H1 (cell line): ENCODE results near the gene FAM241A. TPM values are rescaled to one million over a fixed set of nuclear protein-coding genes. Genes with fewer than 3 reads are reported as not detected.

Experiments
- CTCF ChIA-PET: fragments of 300-600 bp; sonication (Branson Sonifier 250); formaldehyde crosslinking; loops from one replicate; lab custom pipeline; 2021; ENCODE audit not compliant: partially characterized antibody; lab: Charles Lee
- POLR2A ChIA-PET: fragments of 300-600 bp; sonication (Branson Sonifier 250); formaldehyde crosslinking; loops from one replicate; lab custom pipeline; 2021; ENCODE audit warnings: inconsistent platforms; ENCODE audit not compliant: partially characterized antibody; lab: Charles Lee
- DNase-seq, 2 experiments: peaks; one replicate each; pipeline versions ENCODE4 v3.0.0 to v3.0.0-alpha.2; 2010 to 2022; ENCODE audit warnings: low spot score in 2 of 2, low read depth in 1 of 2, mixed read lengths in 1 of 2
- FAIRE-seq: peaks from 2 replicates; lab custom pipeline; 2011; peaks lifted over from hg19 to GRCh38; lab: Jason Lieb, UNC
- H2AFZ ChIP-seq: 2 replicates; pipeline ENCODE4 v1.8.1; 2012; ENCODE audit warnings: low read length, inconsistent platforms
- H2AK5ac ChIP-seq: 2 replicates; pipeline ENCODE4 v1.6.1; 2013; ENCODE audit warnings: low read depth, low read length
- H2BK120ac ChIP-seq: replicated peaks from 2 replicates; pipeline ENCODE3; 2013; ENCODE audit warnings: low read depth, low read length, inconsistent platforms
- H2BK12ac ChIP-seq: 2 replicates; pipeline ENCODE4 v1.6.1; 2013; ENCODE audit warnings: low read depth, low read length
- H2BK15ac ChIP-seq: 2 replicates; pipeline ENCODE4 v1.6.1; 2013; ENCODE audit warnings: low read length
- H2BK20ac ChIP-seq: 2 replicates; pipeline ENCODE4 v1.6.1; 2013; ENCODE audit warnings: low read length
- H2BK5ac ChIP-seq: 2 replicates; pipeline ENCODE4 v1.6.1; 2013; ENCODE audit warnings: low read depth, low read length
- H3K14ac ChIP-seq: 2 replicates; pipeline ENCODE4 v1.6.1; 2013; ENCODE audit warnings: inconsistent platforms; ENCODE audit not compliant: insufficient read length
- H3K18ac ChIP-seq: 2 replicates; pipeline ENCODE4 v1.6.1; 2013; ENCODE audit warnings: low read length; ENCODE audit errors: extremely low read depth
- H3K23ac ChIP-seq: 2 replicates; pipeline ENCODE4 v1.6.1; 2013; ENCODE audit warnings: inconsistent platforms; ENCODE audit not compliant: insufficient read length
- H3K23me2 ChIP-seq: 2 replicates; pipeline ENCODE4 v1.6.1; 2013; ENCODE audit warnings: low read depth, low read length
- H3K27ac ChIP-seq: 2 replicates; pipeline ENCODE4 v1.6.1; 2011; ENCODE audit warnings: low read depth, low read length, inconsistent platforms
- H3K27me3 ChIP-seq, 4 experiments: replicated peaks in 1 of 4; 1 replicate in 1 of 4; 2 replicates in 3 of 4; pipeline versions ENCODE4 v1.6.1 to v1.8.1; 2011 to 2013; ENCODE audit warnings: low read length in 3 of 4, mild to moderate bottlenecking in 3 of 4, inconsistent platforms in 2 of 4, mixed read lengths in 2 of 4, moderate library complexity in 1 of 4; ENCODE audit not compliant: control insufficient read depth in 3 of 4, insufficient read depth in 3 of 4; ENCODE audit errors: extremely low read depth in 1 of 4
- H3K36me3 ChIP-seq, 4 experiments: 2 replicates each; pipeline versions ENCODE4 v1.6.1 to v1.8.1; 2011 to 2013; ENCODE audit warnings: mild to moderate bottlenecking in 4 of 4, low read length in 3 of 4, moderate library complexity in 2 of 4, control low read depth in 1 of 4, inconsistent platforms in 1 of 4; ENCODE audit not compliant: insufficient read depth in 4 of 4, control insufficient read depth in 2 of 4
- H3K4ac ChIP-seq: replicated peaks from 2 replicates; pipeline ENCODE3; 2013; ENCODE audit warnings: low read length, low read depth, mixed read lengths, inconsistent platforms; ENCODE audit not compliant: insufficient read length
- H3K4me1 ChIP-seq, 4 experiments: replicated peaks in 1 of 4; 1 replicate in 1 of 4; 2 replicates in 3 of 4; pipeline versions ENCODE4 v1.6.1 to v1.8.1; 2011 to 2013; ENCODE audit warnings: low read length in 3 of 4, inconsistent platforms in 2 of 4, mixed read lengths in 1 of 4; ENCODE audit not compliant: insufficient read depth in 4 of 4, control insufficient read depth in 3 of 4
- H3K4me2 ChIP-seq, 2 experiments: 2 replicates each; pipeline versions ENCODE4 v1.6.1 to v1.8.1; 2011 to 2013; ENCODE audit warnings: low read depth in 2 of 2, low read length in 2 of 2, control low read depth in 1 of 2, inconsistent platforms in 1 of 2, mild to moderate bottlenecking in 1 of 2; ENCODE audit not compliant: insufficient read depth in 1 of 2
- H3K4me3 ChIP-seq, 4 experiments: fragments of 200-600, 300-600 bp in 1 of 4; sonication (generic), shearing (Covaris generic), sonication (Bioruptor Twin) in 1 of 4; 2 replicates each; pipeline versions ENCODE4 v1.5.1 to v1.8.1; 2011 to 2016; ENCODE audit warnings: low read length in 4 of 4, low read depth in 3 of 4, control low read depth in 2 of 4, inconsistent platforms in 2 of 4, mild to moderate bottlenecking in 2 of 4, mixed read lengths in 1 of 4, moderate library complexity in 1 of 4; ENCODE audit not compliant: insufficient read depth in 2 of 4; ENCODE audit errors: extremely low read depth in 1 of 4
- H3K56ac ChIP-seq: replicated peaks from 2 replicates; pipeline ENCODE3; 2013; ENCODE audit warnings: low read depth, mild to moderate bottlenecking, mixed read lengths, low read length, inconsistent platforms; ENCODE audit not compliant: insufficient read length
- H3K79me1 ChIP-seq: 2 replicates; pipeline ENCODE4 v1.6.1; 2013; ENCODE audit warnings: low read depth, low read length, control low read depth
- H3K79me2 ChIP-seq, 2 experiments: 2 replicates each; pipeline versions ENCODE4 v1.6.1 to v1.8.1; 2012 to 2013; ENCODE audit warnings: low read length in 2 of 2, mild to moderate bottlenecking in 2 of 2, inconsistent platforms in 1 of 2; ENCODE audit not compliant: insufficient read depth in 2 of 2, control insufficient read depth in 1 of 2
- H3K9ac ChIP-seq, 4 experiments: replicated peaks in 1 of 4; 1 replicate in 1 of 4; 2 replicates in 3 of 4; pipeline versions ENCODE4 v1.6.1 to v1.8.1; 2011 to 2013; ENCODE audit warnings: low read depth in 3 of 4, low read length in 3 of 4, control low read depth in 2 of 4, mild to moderate bottlenecking in 2 of 4, moderate library complexity in 2 of 4, inconsistent platforms in 1 of 4; ENCODE audit errors: extremely low read depth in 1 of 4
- H3K9me3 ChIP-seq, 2 experiments: 2 replicates each; pipeline versions ENCODE4 v1.6.1 to v1.8.1; 2012 to 2013; ENCODE audit warnings: mild to moderate bottlenecking in 2 of 2, moderate library complexity in 2 of 2, control low read depth in 1 of 2, inconsistent platforms in 1 of 2, low read depth in 1 of 2, low read length in 1 of 2, mixed read lengths in 1 of 2; ENCODE audit not compliant: insufficient read depth in 2 of 2
- H4K20me1 ChIP-seq, 2 experiments: replicated peaks in 1 of 2; 2 replicates each; pipeline versions ENCODE3 to v1.8.1; 2011 to 2013; ENCODE audit warnings: inconsistent platforms in 2 of 2, low read length in 2 of 2, mild to moderate bottlenecking in 1 of 2; ENCODE audit not compliant: insufficient read depth in 2 of 2, control insufficient read depth in 1 of 2
- H4K5ac ChIP-seq: 2 replicates; pipeline ENCODE4 v1.6.1; 2013; ENCODE audit warnings: low read length, low read depth, mixed read lengths, inconsistent platforms; ENCODE audit not compliant: insufficient read length
- H4K8ac ChIP-seq: 2 replicates; pipeline ENCODE4 v1.8.0; 2013; ENCODE audit warnings: mild to moderate bottlenecking, moderate library complexity, low read length, inconsistent platforms; ENCODE audit not compliant: insufficient read depth; ENCODE audit errors: extremely low read depth
- H4K91ac ChIP-seq: replicated peaks from 2 replicates; pipeline ENCODE3; 2013; ENCODE audit warnings: low read length, mixed read lengths, inconsistent platforms; ENCODE audit not compliant: insufficient read length
- BRCA1 ChIP-seq: IDR thresholded peaks from 2 replicates; pipeline ENCODE4 v1.6.1; 2012; ENCODE audit warnings: low read depth, low read length, improper control_type of control experiment
- FOSL1 ChIP-seq: IDR thresholded peaks from 2 replicates; pipeline ENCODE4 v1.6.1; 2011; ENCODE audit warnings: mild to moderate bottlenecking, low read depth, low read length, moderate library complexity; ENCODE audit not compliant: insufficient read depth
- GTF2F1 ChIP-seq: IDR thresholded peaks from 2 replicates; pipeline ENCODE4 v1.6.1; 2012; ENCODE audit warnings: low read depth, low read length, improper control_type of control experiment, borderline replicate concordance
- KDM4A ChIP-seq: IDR thresholded peaks from one replicate; pipeline ENCODE4 v1.7.1; 2012; ENCODE audit warnings: low read depth, mild to moderate bottlenecking, moderate library complexity, low read length, inconsistent platforms; ENCODE audit not compliant: severe bottlenecking
- PHF8 ChIP-seq: fragments of 200-600 bp; sonication (generic); conservative IDR thresholded peaks from 2 replicates; pipeline ENCODE4 v1.7.1; 2012; ENCODE audit warnings: low read depth, mild to moderate bottlenecking, inconsistent platforms, low read length, moderate library complexity
- POLR2AphosphoS5 ChIP-seq: IDR thresholded peaks from 2 replicates; pipeline ENCODE4 v1.6.1; 2011; ENCODE audit warnings: low read depth, low read length
- POU5F1 ChIP-seq: IDR thresholded peaks from 2 replicates; pipeline ENCODE4 v1.6.1; 2011; ENCODE audit warnings: low read depth, mild to moderate bottlenecking, low read length, moderate library complexity
- RBBP5 ChIP-seq: IDR thresholded peaks from 2 replicates; pipeline ENCODE4 v1.7.1; 2012; ENCODE audit warnings: low read depth, mild to moderate bottlenecking, inconsistent platforms, low read length, moderate library complexity, borderline replicate concordance
- RXRA ChIP-seq: IDR thresholded peaks from 2 replicates; pipeline ENCODE4 v1.6.1; 2011; ENCODE audit warnings: low read depth, mild to moderate bottlenecking, low read length, moderate library complexity; ENCODE audit not compliant: insufficient read depth
- SP1 ChIP-seq: IDR thresholded peaks from 2 replicates; pipeline ENCODE4 v1.6.1; 2011; ENCODE audit warnings: low read depth, low read length
- WGBS, 2 experiments: shearing (Covaris generic) in 1 of 2; methylation state at CpG; one replicate each; pipeline versions ENCODE4 v1.1.6 to v1.1.7; 2013 to 2015; ENCODE audit warnings: low lambda C conversion rate in 2 of 2, mixed read lengths in 2 of 2, inconsistent platforms in 1 of 2, low coverage in 1 of 2, missing lambda C conversion rate in 1 of 2; ENCODE audit not compliant: insufficient replicate concordance in 2 of 2, insufficient coverage in 1 of 2, insufficient read length in 1 of 2; ENCODE audit errors: extremely low coverage in 1 of 2, missing lambda C conversion rate in 1 of 2; 5-methylcytosine and 5-hydroxymethylcytosine counted together
- polyA plus RNA-seq, 7 experiments: library from polyadenylated mRNA; depleted of rRNA in 3 of 7; stranded (reverse) in 5 of 7; unstranded in 2 of 7; fragments of >200 nt in 5 of 7; fragments of 200-250 nt in 2 of 7; gene quantifications; 1 replicate in 5 of 7; 2 replicates in 1 of 7; 4 replicates in 1 of 7; pipeline versions ENCODE4 v1.2.1 to v1.2.3, GENCODE V29; 2011 to 2013; ENCODE audit warnings: missing spikeins in 2 of 7, mixed read lengths in 2 of 7
- total RNA-seq: library from RNA; stranded (reverse); fragmentation: NEBNext Ultra II Directional; extraction: Animal tissue kit (Norgen Biotek cat#: 25700); gene quantifications from 2 replicates; pipeline ENCODE4 v1.2.1, GENCODE V29; 2021
- TF ChIP-seq, protein P1 (sequence below): IDR thresholded peaks from 2 replicates; pipeline ENCODE4 v1.6.1; 2011; ENCODE audit warnings: low read depth, mild to moderate bottlenecking, low read length; ENCODE audit not compliant: insufficient read depth

FAM241A gene
- total and polyA plus RNA-seq, 2 of the 8 experiments (the other 6 are each of a cell fraction or from before 2014, with no cell fraction given) = 0.20 to 0.73 TPM

DNA sequence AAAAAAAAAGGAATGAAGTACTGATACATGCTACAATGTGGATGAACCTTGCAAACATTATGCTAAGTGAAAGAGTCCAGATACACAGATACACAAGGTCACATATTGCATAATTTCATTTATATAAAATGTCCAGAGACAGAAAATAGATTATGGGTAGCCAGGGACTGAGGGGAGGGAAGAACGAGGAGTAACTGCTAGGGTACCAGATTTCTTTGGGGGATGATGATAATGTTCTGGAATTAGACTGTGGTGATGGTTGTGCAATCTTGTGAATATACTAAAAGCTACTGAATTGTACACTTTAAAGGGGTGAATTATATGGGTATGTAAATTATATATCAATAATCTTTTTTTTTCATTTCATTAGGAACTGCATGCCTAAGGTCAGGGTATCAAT lies 65.5 kb downstream of the FAM241A start:
- Histone ChIP-seq H3K4me3 (no peak overlapping the region), H3K56ac (no peak overlapping the region), H3K9ac (no peak overlapping the region), H2BK5ac (no peak overlapping the region), H3K4me1 (no peaks in the 10 kb centered on the region), H3K79me2 (no peaks in the 10 kb centered on the region), H2BK20ac (no peak overlapping the region), H3K79me1 (no peaks in the 10 kb centered on the region), H2BK120ac (no peak overlapping the region), H3K14ac (no peak overlapping the region), H3K27ac (no peak overlapping the region), H2BK12ac (no peak overlapping the region), H2AFZ (no peak overlapping the region), H3K9me3 (peaks cover 4 to 5% of the 10 kb centered on the region in 2 experiments; a peak in 1 of 4 replicates), H4K8ac (no peak overlapping the region), H3K4me2 (no peak overlapping the region), H3K23ac (no peak overlapping the region), H3K23me2 (no peaks in the 10 kb centered on the region), H3K18ac (no peak overlapping the region), H4K20me1 (no peaks in the 10 kb centered on the region), H3K36me3 (no peaks in the 10 kb centered on the region), H4K91ac (no peak overlapping the region), H4K5ac (no peak overlapping the region), H2AK5ac (no peak overlapping the region), H3K27me3 (no peaks in the 10 kb centered on the region), H2BK15ac (no peak overlapping the region), H3K4ac (no peak overlapping the region)
- no peak for DNase-seq
- no peak for TF ChIP-seq SP1
- no peak for TF ChIP-seq POU5F1
- no peak for TF ChIP-seq FOSL1
- no peak for TF ChIP-seq PHF8
- TF ChIP-seq, protein P1, sequence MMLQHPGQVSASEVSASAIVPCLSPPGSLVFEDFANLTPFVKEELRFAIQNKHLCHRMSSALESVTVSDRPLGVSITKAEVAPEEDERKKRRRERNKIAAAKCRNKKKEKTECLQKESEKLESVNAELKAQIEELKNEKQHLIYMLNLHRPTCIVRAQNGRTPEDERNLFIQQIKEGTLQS = no peak
- no peak for TF ChIP-seq RXRA
- no peak for TF ChIP-seq BRCA1
- TF ChIP-seq POLR2AphosphoS5 = no peak
- TF ChIP-seq GTF2F1 = no peak
- TF ChIP-seq KDM4A = no peak
- no peak for TF ChIP-seq RBBP5
- no peak for FAIRE-seq
- ChIA-PET CTCF (interaction anchor here (1.0 kb wide), 1 partner anchor 22 kb away, joined by 3 read pairs; no protein-coding TSS in a partner anchor), POLR2A (no interaction called here)
- WGBS, 2 experiments = 85% methylated on average over 1 of the region's 1 CpG; no CpG with 5 or more reads in 1 of the 2 experiments
